Upper lobe of left lung (tissue), 6 donors: ENCODE results near the gene TBX21. TPM values are rescaled to one million over a fixed set of nuclear protein-coding genes. Genes with fewer than 3 reads are reported as not detected.
A peak's percentile ranks its signal among the peaks of the same experiment; 100 is the strongest.

ENCODE experiments used
- ATAC-seq, 2 donors: fragments of 200-7000 bp; cut with Tn5 transposase; one replicate each; pipeline ENCODE4 v1.9.1; 2022; ENCODE audit warnings: mild to moderate bottlenecking in 2 of 2, moderate library complexity in 2 of 2; ENCODE audit not compliant: low FRiP score in 2 of 2
- DNase-seq, 2 donors: peaks; one replicate each; pipeline ENCODE4 v3.0.0-alpha.2; 2019 to 2020
- H3K27ac ChIP-seq, 4 donors: fragments of 200-600 bp; sonication (generic); one replicate each; pipeline ENCODE4 v1.5.1; 2016 to 2019
- H3K27me3 ChIP-seq, 4 donors: fragments of 200-600 bp; sonication (generic); one replicate each; pipeline ENCODE4 v1.5.1; 2017 to 2019
- H3K36me3 ChIP-seq, 4 donors: fragments of 200-600 bp; sonication (generic); one replicate each; pipeline ENCODE4 v1.5.1; 2016 to 2019
- H3K4me1 ChIP-seq, 4 donors: fragments of 200-600 bp; sonication (generic); one replicate each; pipeline ENCODE4 v1.5.1; 2018 to 2019
- H3K4me3 ChIP-seq, 4 donors: fragments of 200-600 bp; sonication (generic); one replicate each; pipeline ENCODE4 v1.5.1; 2017 to 2019; ENCODE audit warnings: mild to moderate bottlenecking in 2 of 4, moderate library complexity in 1 of 4
- H3K9me3 ChIP-seq, 4 donors: fragments of 200-600 bp; sonication (generic); one replicate each; pipeline ENCODE4 v1.5.1; 2018 to 2019
- CTCF ChIP-seq, 6 experiments: fragments of 450-650 bp in 4 of 6; fragments of 200-600 bp in 2 of 6; sonication (generic) in 2 of 6; IDR thresholded peaks; one replicate each; pipeline ENCODE4 v1.5.1; 2016 to 2019; ENCODE audit warnings: antibody characterized with exemption in 6 of 6
- EP300 ChIP-seq, 4 donors: sonication (generic); formaldehyde crosslinking; IDR thresholded peaks; one replicate each; pipeline ENCODE4 v1.5.1; 2017; ENCODE audit warnings: antibody characterized with exemption in 4 of 4, control low read depth in 2 of 4
- POLR2A ChIP-seq, 4 donors: fragments of 450-650 bp; IDR thresholded peaks; one replicate each; pipeline ENCODE4 v1.5.1; 2016 to 2017; ENCODE audit warnings: antibody characterized with exemption in 4 of 4, mild to moderate bottlenecking in 2 of 4
- POLR2AphosphoS5 ChIP-seq, 2 donors: sonication (generic); formaldehyde crosslinking; IDR thresholded peaks; one replicate each; pipeline ENCODE4 v1.5.1; 2017; ENCODE audit warnings: antibody characterized with exemption in 2 of 2
- WGBS, 2 donors: methylation state at CpG; one replicate each; pipeline ENCODE4 v1.1.5; 2017 to 2018; 5-methylcytosine and 5-hydroxymethylcytosine counted together
- total RNA-seq, 6 donors: library from RNA; depleted of rRNA in 4 of 6; stranded (reverse); fragments of >200 nt in 4 of 6; gene quantifications; one replicate each; pipeline versions ENCODE4 v1.1.0 to v1.2.1, GENCODE V29; 2016 to 2021
- donor health status: DM: no; HTN: no; CAD: no; lungs with moderate emphysema.
- donor health status: DM: no; HTN: yes; CAD: no; lungs with severe emphysema.

TBX21 gene
- total RNA-seq, 6 donors from 2014 or later = 2.0 to 5.2 (median 3.4) TPM

GRCh38 chr17:47776330-47777197 is 43.5 kb downstream of the TBX21 start:
- TF ChIP-seq CTCF (IDR thresholded peaks at IDR 0.05) (peak; percentile 53 to 74 (median 66)), POLR2AphosphoS5 (IDR thresholded peaks at IDR 0.05) (no peak)
- no peak for DNase-seq

GRCh38 chr17:47778184-47778635 is 45.2 kb downstream of the TBX21 start:
- no peak for TF ChIP-seq CTCF (IDR thresholded peaks at IDR 0.05)
- TF ChIP-seq POLR2A (IDR thresholded peaks at IDR 0.05) = no peak
- no peak for TF ChIP-seq EP300 (IDR thresholded peaks at IDR 0.05)
- no peak for TF ChIP-seq POLR2AphosphoS5 (IDR thresholded peaks at IDR 0.05)
- peak in 1 of 2 donors; percentile 81 for DNase-seq
- Histone ChIP-seq H3K4me3 (no peak overlapping the region), H3K9me3 (no peaks in the 10 kb centered on the region), H3K4me1 (no peaks in the 10 kb centered on the region), H3K36me3 (no peaks in the 10 kb centered on the region), H3K27me3 (peaks cover 0 to 10% (median 5%) of the 10 kb centered on the region in 4 donors), H3K27ac (no peak overlapping the region)
- WGBS, 2 donors = 32 to 51% methylated on average over 9 to 29 of the region's 45 CpGs
- ATAC-seq = no peak

More at GRCh38 chr17:47776330-47777197, 43.5 kb downstream of the TBX21 start:
- Histone ChIP-seq H3K4me3 (no peak overlapping the region), H3K27ac (no peak overlapping the region), H3K36me3 (no peaks in the 10 kb centered on the region), H3K27me3 (peaks cover 0 to 10% (median 5%) of the 10 kb centered on the region in 4 donors), H3K9me3 (peaks cover 0 to 6% (median 0%) of the 10 kb centered on the region in 4 donors), H3K4me1 (no peaks in the 10 kb centered on the region)
- peak; percentile 65 to 75 for ATAC-seq
- WGBS, 2 donors = 44 to 55% methylated on average over 14 of the region's 14 CpGs

GRCh38 chr17:47781397-47781796 is 48.4 kb downstream of the TBX21 start:
- Histone ChIP-seq H3K4me1 (no peaks in the 10 kb centered on the region), H3K27me3 (peaks cover 0 to 10% (median 5%) of the 10 kb centered on the region in 4 donors), H3K9me3 (no peaks in the 10 kb centered on the region), H3K4me3 (no peak overlapping the region), H3K36me3 (no peaks in the 10 kb centered on the region), H3K27ac (no peak overlapping the region)
- no peak for ATAC-seq
- no peak for TF ChIP-seq POLR2AphosphoS5 (IDR thresholded peaks at IDR 0.05)
- DNase-seq = no peak
- 63 to 71% methylated on average over 5 of the region's 5 CpGs for WGBS, 2 donors

- peaks cover 0 to 16% (median 4%) of the 10 kb centered on the region in 4 donors for H3K27me3 ChIP-seq
- H3K4me3 ChIP-seq = no peak overlapping the region
- DNase-seq (no peak), ATAC-seq (no peak)
- no peak overlapping the region for H3K27ac ChIP-seq
- H3K9me3 ChIP-seq = no peaks in the 10 kb centered on the region
- peaks cover 8 to 11% (median 9%) of the 10 kb centered on the region in 4 donors for H3K4me1 ChIP-seq
- TF ChIP-seq EP300 (IDR thresholded peaks at IDR 0.05) = no peak
- no peak for TF ChIP-seq POLR2A (IDR thresholded peaks at IDR 0.05)
- no peak for TF ChIP-seq POLR2AphosphoS5 (IDR thresholded peaks at IDR 0.05)
- no peak for TF ChIP-seq CTCF (IDR thresholded peaks at IDR 0.05)
- H3K36me3 ChIP-seq = no peaks in the 10 kb centered on the region
- WGBS, 2 donors = 23 to 49% methylated on average over 4 to 5 of the region's 5 CpGs
These were observed 52.6 kb downstream of the TBX21 start for GRCh38 chr17:47785538-47786123.
